ENCODE results near the gene GABRG3.

GABRG3 gene

DNA sequence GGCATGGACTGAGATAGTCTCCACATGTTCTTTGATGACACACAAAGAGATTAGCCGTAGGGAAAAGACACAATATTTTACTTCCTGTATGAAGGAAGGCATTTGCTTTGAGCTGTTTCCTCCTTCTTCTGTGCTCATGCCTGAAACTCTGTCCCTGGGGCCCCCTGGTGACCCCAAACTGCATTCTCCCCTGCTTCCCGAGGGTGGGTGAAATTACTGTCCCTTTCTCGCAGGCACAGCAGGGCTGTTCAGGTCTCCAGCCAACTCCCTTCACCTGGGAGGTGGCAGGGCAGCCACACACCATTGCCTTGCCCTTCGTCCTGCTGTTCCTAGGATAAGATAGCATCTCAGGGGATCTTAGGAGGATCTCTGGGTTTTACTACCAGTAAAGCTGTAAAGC is 79.2 kb downstream of the GABRG3 start (continued):
- no peak for TF ChIP-seq ZIC2 (tag by site-specific recombination; IDR thresholded peaks at IDR 0.05)

DNA sequence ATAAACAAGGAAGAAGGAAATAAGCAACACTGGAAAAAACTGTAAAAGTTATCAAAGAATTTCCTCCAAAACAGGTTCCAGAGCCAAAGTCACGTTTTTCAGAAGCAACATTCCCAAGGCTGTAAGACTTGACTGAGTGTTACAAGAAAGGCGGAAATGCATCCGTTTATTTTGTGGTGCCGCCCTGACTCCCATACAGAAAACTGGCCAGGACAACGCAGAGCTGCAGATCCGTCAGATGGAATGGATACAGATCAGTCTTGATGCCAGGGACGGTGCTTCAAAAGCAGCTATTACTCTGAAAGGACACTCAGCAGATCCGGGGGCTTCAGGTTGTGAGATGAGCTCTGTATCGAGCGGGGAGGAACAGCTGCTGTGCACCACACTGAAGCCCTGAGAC is 83.4 kb downstream of the GABRG3 start:
- TF ChIP-seq SCRT2 (tag by site-specific recombination; IDR thresholded peaks at IDR 0.05) (no peak), ZNF544 (tag by site-specific recombination; IDR thresholded peaks at IDR 0.05) (no peak), ZNF335 (tag by site-specific recombination; conservative IDR thresholded peaks at IDR 0.05) (no peak), ZNF530 (tag by site-specific recombination; IDR thresholded peaks at IDR 0.05; ENCODE audit: low read depth) (no peak), ZNF529 (tag by site-specific recombination; IDR thresholded peaks at IDR 0.05; ENCODE audit: insufficient replicate concordance) (no peak), ZNF571 (tag by site-specific recombination; IDR thresholded peaks at IDR 0.05) (no peak), RBAK (tag by site-specific recombination; IDR thresholded peaks at IDR 0.05) (no peak), ZNF16 (tag by site-specific recombination; IDR thresholded peaks at IDR 0.05; ENCODE audit: low read depth) (no peak), ZBTB8A (tag by site-specific recombination; IDR thresholded peaks at IDR 0.05) (no peak), TCF7L2 (IDR thresholded peaks at IDR 0.05; ENCODE audit: borderline replicate concordance, low read depth, low read length) (no peak), ZFP41 (tag by site-specific recombination; IDR thresholded peaks at IDR 0.05; ENCODE audit: borderline replicate concordance) (no peak), ZFHX2 (tag by site-specific recombination; conservative IDR thresholded peaks at IDR 0.05) (no peak), ZNF274 (IDR thresholded peaks at IDR 0.05; ENCODE audit: low read length) (no peak), ZNF274 (tag by site-specific recombination; IDR thresholded peaks at IDR 0.05; ENCODE audit: borderline replicate concordance) (no peak), ZNF24 (tag by site-specific recombination; IDR thresholded peaks at IDR 0.05) (no peak)
- TF ChIP-seq, protein P1, sequence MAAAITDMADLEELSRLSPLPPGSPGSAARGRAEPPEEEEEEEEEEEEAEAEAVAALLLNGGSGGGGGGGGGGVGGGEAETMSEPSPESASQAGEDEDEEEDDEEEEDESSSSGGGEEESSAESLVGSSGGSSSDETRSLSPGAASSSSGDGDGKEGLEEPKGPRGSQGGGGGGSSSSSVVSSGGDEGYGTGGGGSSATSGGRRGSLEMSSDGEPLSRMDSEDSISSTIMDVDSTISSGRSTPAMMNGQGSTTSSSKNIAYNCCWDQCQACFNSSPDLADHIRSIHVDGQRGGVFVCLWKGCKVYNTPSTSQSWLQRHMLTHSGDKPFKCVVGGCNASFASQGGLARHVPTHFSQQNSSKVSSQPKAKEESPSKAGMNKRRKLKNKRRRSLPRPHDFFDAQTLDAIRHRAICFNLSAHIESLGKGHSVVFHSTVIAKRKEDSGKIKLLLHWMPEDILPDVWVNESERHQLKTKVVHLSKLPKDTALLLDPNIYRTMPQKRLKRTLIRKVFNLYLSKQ (tag by site-specific recombination; IDR thresholded peaks at IDR 0.05; ENCODE audit: borderline replicate concordance), result no peak
- no peaks in the 10 kb centered on the region for H3K36me3 ChIP-seq (ENCODE audit: control insufficient read depth in 2 of 2, insufficient read depth in 1 of 2, low read length in 2 of 2)
- no peak overlapping the region for H3K4me3 ChIP-seq (ENCODE audit: low read depth, low read length)
- CTCF ChIA-PET, result interaction anchor here (0.6 to 0.7 kb wide), 2 partner anchors 256 to 845 kb away, joined by 3 to 5 read pairs; no protein-coding TSS in a partner anchor
- H3K4me1 ChIP-seq (ENCODE audit: control insufficient read depth, insufficient read depth, low read length), result no peaks in the 10 kb centered on the region
- H3K27ac ChIP-seq (ENCODE audit: extremely low read depth, low read depth, low read length), result no peak overlapping the region
- no peaks in the 10 kb centered on the region for H3K9me3 ChIP-seq (ENCODE audit: control insufficient read depth, insufficient read depth, low read depth, low read length)
- POLR2A ChIA-PET, result no interaction called here

- ChIA-PET POLR2A (no interaction called here), CTCF (interaction anchor here (0.6 to 3.2 kb wide), 5 partner anchors 8 to 1120 kb away, joined by 3 to 25 read pairs (median 6); no protein-coding TSS in a partner anchor)
These were observed 87.1 kb downstream of the GABRG3 start for GRCh38 chr15:27057904-27058645.

More at GRCh38 chr15:27057904-27058645, 87.1 kb downstream of the GABRG3 start:
- Histone ChIP-seq H3K36me3 (ENCODE audit: control insufficient read depth in 2 of 2, insufficient read depth in 1 of 2, low read length in 2 of 2) (no peaks in the 10 kb centered on the region), H3K4me3 (ENCODE audit: low read depth, low read length) (no peak overlapping the region), H3K9me3 (ENCODE audit: control insufficient read depth, insufficient read depth, low read depth, low read length) (no peaks in the 10 kb centered on the region), H3K27ac (ENCODE audit: extremely low read depth, low read depth, low read length) (no peak overlapping the region), H3K4me1 (ENCODE audit: control insufficient read depth, insufficient read depth, low read length) (no peaks in the 10 kb centered on the region)
- TF ChIP-seq ZNF133 (tag by site-specific recombination; IDR thresholded peaks at IDR 0.05) (no peak), PRDM6 (tag by site-specific recombination; IDR thresholded peaks at IDR 0.05) (no peak), ZNF624 (tag by site-specific recombination; IDR thresholded peaks at IDR 0.05) (no peak), ZNF558 (tag by site-specific recombination; IDR thresholded peaks at IDR 0.05) (no peak), ZNF391 (tag by site-specific recombination; IDR thresholded peaks at IDR 0.05; ENCODE audit: borderline replicate concordance, low read depth) (no peak)
